ENCODE results near the gene NR2F1. TPM values are rescaled to one million over a fixed set of nuclear protein-coding genes. Genes with fewer than 3 reads are reported as not detected.

NR2F1 gene
- total RNA-seq, 2 experiments from 2014 or later = not detected

- CTCF ChIA-PET = interaction anchor here (0.6 to 1.9 kb wide), 2 partner anchors 10 to 24 kb away, joined by 4 to 8 read pairs; no protein-coding TSS in a partner anchor
- peaks cover 74% of the 10 kb centered on the region for H3K27me3 Mint-ChIP-seq
- H3K4me1 Mint-ChIP-seq = peaks cover 15% of the 10 kb centered on the region
- H3K4me3 Mint-ChIP-seq = no peak overlapping the region
- POLR2A ChIA-PET = no interaction called here
- no peaks in the 10 kb centered on the region for H3K9me3 Mint-ChIP-seq (ENCODE audit: low read depth)
- H3K36me3 Mint-ChIP-seq (ENCODE audit: low read depth) = peaks cover 6% of the 10 kb centered on the region
- H3K27ac Mint-ChIP-seq = no peak overlapping the region
- no peak for DNase-seq
- intact Hi-C loops (cut with DNase I, micrococcal nuclease) = no loop called here
- ATAC-seq = no peak
Observed at GRCh38 chr5:93610581-93611272, 27.7 kb downstream of the NR2F1 start.

- Mint-ChIP-seq H3K4me3 (no peak overlapping the region), H3K4me1 (peaks cover 15% of the 10 kb centered on the region), H3K9me3 (ENCODE audit: low read depth) (no peaks in the 10 kb centered on the region), H3K27ac (no peak overlapping the region), H3K27me3 (peaks cover 67% of the 10 kb centered on the region), H3K36me3 (ENCODE audit: low read depth) (peaks cover 6% of the 10 kb centered on the region)
- ChIA-PET CTCF (interaction anchor here (0.6 to 1.9 kb wide), 4 partner anchors 8 to 190 kb away, joined by 3 to 8 read pairs (median 4); no protein-coding TSS in a partner anchor), POLR2A (interaction anchor here (0.6 kb wide), 1 partner anchor 14 kb away, joined by 3 read pairs; no protein-coding TSS in a partner anchor)
- DNase-seq (no peak), ATAC-seq (no peak)
- intact Hi-C loops (cut with DNase I, micrococcal nuclease) = no loop called here
Observed at GRCh38 chr5:93611273-93611975, 28.4 kb downstream of the NR2F1 start.

- Mint-ChIP-seq H3K4me3 (no peak overlapping the region), H3K4me1 (peaks cover 15% of the 10 kb centered on the region)
- POLR2A ChIA-PET = interaction anchor here (0.6 kb wide), 1 partner anchor 13 kb away, joined by 3 read pairs; no protein-coding TSS in a partner anchor
Observed at GRCh38 chr5:93611976-93612854, 29.2 kb downstream of the NR2F1 start.

DNA sequence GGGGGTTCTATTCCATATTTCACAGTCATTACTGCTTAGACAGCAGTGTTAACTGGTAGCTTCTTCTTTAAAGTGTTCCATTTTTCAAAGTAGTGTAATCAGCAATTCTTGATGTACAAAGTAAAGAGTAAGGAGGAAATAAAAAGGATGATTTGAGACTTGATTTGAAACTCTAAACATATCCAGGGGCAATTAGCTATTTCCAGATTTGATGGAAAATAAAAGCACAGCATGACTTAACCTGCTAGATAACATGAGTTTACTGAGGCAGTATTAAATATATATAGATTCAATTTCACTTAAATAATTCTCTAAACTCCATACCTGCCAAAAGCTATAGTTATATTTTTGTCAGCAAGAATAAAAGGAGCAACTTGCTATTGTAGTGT, 29.8 kb downstream of the NR2F1 start:
- POLR2A ChIA-PET = no interaction called here
- Mint-ChIP-seq H3K9me3 (ENCODE audit: low read depth) (no peaks in the 10 kb centered on the region), H3K27ac (no peak overlapping the region), H3K4me3 (no peak overlapping the region), H3K36me3 (ENCODE audit: low read depth) (peaks cover 6% of the 10 kb centered on the region), H3K4me1 (peaks cover 9% of the 10 kb centered on the region), H3K27me3 (peaks cover 60% of the 10 kb centered on the region)
- DNase-seq (no peak), ATAC-seq (no peak)
- CTCF ChIA-PET = interaction anchor here (0.7 to 1.5 kb wide), 6 partner anchors 9 to 299 kb away, joined by 3 to 6 read pairs (median 3); no protein-coding TSS in a partner anchor
- intact Hi-C loops (cut with DNase I, micrococcal nuclease) = loop anchor here in 1 of 2 experiments (1.0 kb wide), 1 partner anchor 7 kb away; no protein-coding TSS in a partner anchor

More at GRCh38 chr5:93611976-93612854, 29.2 kb downstream of the NR2F1 start:
- ATAC-seq (no peak), DNase-seq (peak; percentile 37)
- CTCF ChIA-PET = interaction anchor here (0.7 to 1.9 kb wide), 7 partner anchors 8 to 300 kb away, joined by 3 to 8 read pairs (median 3); no protein-coding TSS in a partner anchor
- no peaks in the 10 kb centered on the region for H3K9me3 Mint-ChIP-seq (ENCODE audit: low read depth)
- intact Hi-C loops (cut with DNase I, micrococcal nuclease) = loop anchor here in 1 of 2 experiments (1.0 kb wide), 1 partner anchor 8 kb away; no protein-coding TSS in a partner anchor
- peaks cover 6% of the 10 kb centered on the region for H3K36me3 Mint-ChIP-seq (ENCODE audit: low read depth)
- H3K27me3 Mint-ChIP-seq = peaks cover 66% of the 10 kb centered on the region
- H3K27ac Mint-ChIP-seq = no peak overlapping the region

GRCh38 chr5:93616538-93617174, 33.6 kb downstream of the NR2F1 start:
- ChIA-PET POLR2A (no interaction called here), CTCF (interaction anchor here (1.3 kb wide), 1 partner anchor 9 kb away, joined by 3 read pairs; no protein-coding TSS in a partner anchor)
- Mint-ChIP-seq H3K9me3 (ENCODE audit: low read depth) (no peaks in the 10 kb centered on the region), H3K4me3 (no peak overlapping the region), H3K36me3 (ENCODE audit: low read depth) (peaks cover 6% of the 10 kb centered on the region), H3K27me3 (peaks cover 38% of the 10 kb centered on the region), H3K27ac (no peak overlapping the region), H3K4me1 (peaks cover 17% of the 10 kb centered on the region)
- DNase-seq = no peak
- no peak for ATAC-seq
- intact Hi-C loops (cut with DNase I, micrococcal nuclease) = no loop called here

GRCh38 chr5:93620487-93621326, 37.7 kb downstream of the NR2F1 start:
- H3K4me3 Mint-ChIP-seq = peak overlapping the region; percentile 78
- H3K9me3 Mint-ChIP-seq (ENCODE audit: low read depth) = no peaks in the 10 kb centered on the region
- no peaks in the 10 kb centered on the region for H3K36me3 Mint-ChIP-seq (ENCODE audit: low read depth)
- intact Hi-C loops (cut with DNase I, micrococcal nuclease) = loop anchor here (1.0 to 10.0 kb wide), 6 partner anchors 8 to 994 kb away; partner anchors contain the start of genes NR2F1-AS1 (in 2 of the 2), KIAA0825 (in 1 of the 2), NR2F1 (in 1 of the 2) and SLF1 (in 1 of the 2)
- peaks cover 18% of the 10 kb centered on the region for H3K27me3 Mint-ChIP-seq
- CTCF ChIA-PET = interaction anchor here (0.6 to 1.5 kb wide), 6 partner anchors 8 to 1117 kb away, joined by 3 to 8 read pairs (median 3); no protein-coding TSS in a partner anchor
- H3K27ac Mint-ChIP-seq = peak overlapping the region; percentile 62
- peak; percentile 82 for ATAC-seq
- peak; percentile 77 for DNase-seq
- POLR2A ChIA-PET = interaction anchor here (0.6 kb wide), 2 partner anchors 14 to 35 kb away, joined by 4 to 5 read pairs; no protein-coding TSS in a partner anchor
- peaks cover 28% of the 10 kb centered on the region for H3K4me1 Mint-ChIP-seq

- H3K9me3 Mint-ChIP-seq (ENCODE audit: low read depth) = no peaks in the 10 kb centered on the region
- intact Hi-C loops (cut with DNase I, micrococcal nuclease) = loop anchor here (2.0 to 10.0 kb wide), 5 partner anchors 39 to 993 kb away; partner anchors contain the start of genes NR2F1-AS1 (in 2 of the 2), KIAA0825 (in 1 of the 2), NR2F1 (in 1 of the 2) and SLF1 (in 1 of the 2)
Observed at GRCh38 chr5:93621327-93621798, 38.3 kb downstream of the NR2F1 start.

GRCh38 chr5:93622240-93622885, 39.3 kb downstream of the NR2F1 start:
- Mint-ChIP-seq H3K4me3 (no peak overlapping the region), H3K4me1 (peaks cover 28% of the 10 kb centered on the region), H3K36me3 (ENCODE audit: low read depth) (no peaks in the 10 kb centered on the region), H3K27ac (no peak overlapping the region), H3K9me3 (ENCODE audit: low read depth) (no peaks in the 10 kb centered on the region), H3K27me3 (peaks cover 16% of the 10 kb centered on the region)
- ChIA-PET POLR2A (interaction anchor here (0.6 kb wide), 2 partner anchors 14 to 168 kb away, joined by 3 read pairs; no protein-coding TSS in a partner anchor), CTCF (interaction anchor here (0.8 to 1.1 kb wide), 3 partner anchors 15 to 179 kb away, joined by 3 to 5 read pairs (median 4); no protein-coding TSS in a partner anchor)
- ATAC-seq = peak; percentile 52
- DNase-seq = peak; percentile 24
- intact Hi-C loops (cut with DNase I, micrococcal nuclease) = loop anchor here (5.0 to 10.0 kb wide), 3 partner anchors 40 to 992 kb away; partner anchors contain the start of genes KIAA0825 (in 1 of the 2), NR2F1 (in 1 of the 2), NR2F1-AS1 (in 1 of the 2) and SLF1 (in 1 of the 2)

More at GRCh38 chr5:93621327-93621798, 38.3 kb downstream of the NR2F1 start:
- DNase-seq (peak; percentile 35), ATAC-seq (no peak)
- no peaks in the 10 kb centered on the region for H3K36me3 Mint-ChIP-seq (ENCODE audit: low read depth)
- peaks cover 18% of the 10 kb centered on the region for H3K27me3 Mint-ChIP-seq
- no peak overlapping the region for H3K27ac Mint-ChIP-seq
- H3K4me3 Mint-ChIP-seq = peak overlapping the region; percentile 78
- ChIA-PET CTCF (interaction anchor here (0.6 to 1.1 kb wide), 4 partner anchors 9 to 1116 kb away, joined by 3 to 5 read pairs (median 3); no protein-coding TSS in a partner anchor), POLR2A (interaction anchor here (0.6 kb wide), 1 partner anchor 35 kb away, joined by 5 read pairs; no protein-coding TSS in a partner anchor)
- peaks cover 28% of the 10 kb centered on the region for H3K4me1 Mint-ChIP-seq

DNA sequence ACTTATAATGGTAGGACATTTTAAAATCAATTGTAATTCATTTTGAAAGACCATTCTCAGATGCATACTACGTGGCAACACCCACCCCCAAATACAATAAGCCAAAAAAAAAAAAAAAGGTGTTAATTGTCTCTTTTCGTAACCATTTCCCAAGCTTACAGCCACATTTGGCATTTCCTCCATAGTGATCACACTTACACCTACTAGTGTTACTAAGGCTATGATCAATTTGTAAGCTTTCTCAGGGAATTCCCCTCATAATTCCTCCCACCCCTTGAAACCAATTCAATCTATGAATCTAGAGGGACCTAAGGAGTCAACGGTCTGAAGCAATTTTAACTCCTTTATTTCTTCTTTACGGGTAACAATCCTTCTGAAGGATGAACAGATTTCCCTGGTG, 40.1 kb downstream of the NR2F1 start:
- H3K27me3 Mint-ChIP-seq = peaks cover 16% of the 10 kb centered on the region
- H3K36me3 Mint-ChIP-seq (ENCODE audit: low read depth) = no peaks in the 10 kb centered on the region
- peaks cover 28% of the 10 kb centered on the region for H3K4me1 Mint-ChIP-seq
- no peak overlapping the region for H3K4me3 Mint-ChIP-seq
- H3K27ac Mint-ChIP-seq = no peak overlapping the region
- intact Hi-C loops (cut with DNase I, micrococcal nuclease) = loop anchor here (5.0 to 10.0 kb wide), 3 partner anchors 41 to 992 kb away; partner anchors contain the start of genes KIAA0825 (in 1 of the 2), NR2F1 (in 1 of the 2), NR2F1-AS1 (in 1 of the 2) and SLF1 (in 1 of the 2)
- DNase-seq (no peak), ATAC-seq (peak; percentile 17)
- ChIA-PET CTCF (interaction anchor here (0.8 kb wide), 1 partner anchor 178 kb away, joined by 4 read pairs; no protein-coding TSS in a partner anchor), POLR2A (no interaction called here)
- no peaks in the 10 kb centered on the region for H3K9me3 Mint-ChIP-seq (ENCODE audit: low read depth)

All from activated CD4-positive, alpha-beta T cell treated with anti-CD3 and anti-CD28 coated beads for 36 hours (primary cell).